CD4-positive, alpha-beta T cell treated with Interleukin-17A for 4 hours (primary cell): Measurements from ENCODE around the gene MCF2.
"Not testable (repeated sequence)": the region's sequence is repeated elsewhere in the genome, so short reads cannot be mapped to it uniquely, and the experiment has no call there.

Experiments used
- DNase-seq: peaks from one replicate; pipeline ENCODE4 v3.0.0-alpha.2; 2020; ENCODE audit warnings: mixed read lengths

Gene MCF2, protein sequence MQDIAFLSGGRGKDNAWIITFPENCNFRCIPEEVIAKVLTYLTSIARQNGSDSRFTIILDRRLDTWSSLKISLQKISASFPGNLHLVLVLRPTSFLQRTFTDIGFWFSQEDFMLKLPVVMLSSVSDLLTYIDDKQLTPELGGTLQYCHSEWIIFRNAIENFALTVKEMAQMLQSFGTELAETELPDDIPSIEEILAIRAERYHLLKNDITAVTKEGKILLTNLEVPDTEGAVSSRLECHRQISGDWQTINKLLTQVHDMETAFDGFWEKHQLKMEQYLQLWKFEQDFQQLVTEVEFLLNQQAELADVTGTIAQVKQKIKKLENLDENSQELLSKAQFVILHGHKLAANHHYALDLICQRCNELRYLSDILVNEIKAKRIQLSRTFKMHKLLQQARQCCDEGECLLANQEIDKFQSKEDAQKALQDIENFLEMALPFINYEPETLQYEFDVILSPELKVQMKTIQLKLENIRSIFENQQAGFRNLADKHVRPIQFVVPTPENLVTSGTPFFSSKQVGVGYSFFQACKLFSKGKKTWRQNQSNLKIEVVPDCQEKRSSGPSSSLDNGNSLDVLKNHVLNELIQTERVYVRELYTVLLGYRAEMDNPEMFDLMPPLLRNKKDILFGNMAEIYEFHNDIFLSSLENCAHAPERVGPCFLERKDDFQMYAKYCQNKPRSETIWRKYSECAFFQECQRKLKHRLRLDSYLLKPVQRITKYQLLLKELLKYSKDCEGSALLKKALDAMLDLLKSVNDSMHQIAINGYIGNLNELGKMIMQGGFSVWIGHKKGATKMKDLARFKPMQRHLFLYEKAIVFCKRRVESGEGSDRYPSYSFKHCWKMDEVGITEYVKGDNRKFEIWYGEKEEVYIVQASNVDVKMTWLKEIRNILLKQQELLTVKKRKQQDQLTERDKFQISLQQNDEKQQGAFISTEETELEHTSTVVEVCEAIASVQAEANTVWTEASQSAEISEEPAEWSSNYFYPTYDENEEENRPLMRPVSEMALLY

DNA sequence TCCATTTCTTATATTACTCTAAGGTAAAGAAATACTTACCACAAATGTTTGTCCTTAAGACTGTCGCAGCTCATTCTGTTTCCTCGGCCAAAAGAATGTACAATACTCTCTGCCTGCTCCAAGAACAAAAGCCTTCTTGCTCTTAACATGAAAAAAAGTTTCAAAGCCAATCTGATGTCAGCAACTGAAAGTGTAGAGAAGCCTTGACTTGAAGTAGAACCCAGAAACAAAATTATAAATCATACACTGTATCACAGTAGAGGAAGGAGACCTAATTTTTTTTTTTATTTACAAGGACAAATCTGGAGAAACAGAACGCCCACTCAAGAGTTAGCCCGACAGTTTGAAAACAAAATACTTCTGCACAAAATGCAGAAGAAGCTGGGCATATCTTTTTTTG is at the start of gene MCF2:
Gene MCF2 (minus strand): TSS at position 101 of the 400 bp plus-strand sequence. CDS start 56,423 bp downstream, outside the sequence.
- DNase-seq, result no peak

DNA sequence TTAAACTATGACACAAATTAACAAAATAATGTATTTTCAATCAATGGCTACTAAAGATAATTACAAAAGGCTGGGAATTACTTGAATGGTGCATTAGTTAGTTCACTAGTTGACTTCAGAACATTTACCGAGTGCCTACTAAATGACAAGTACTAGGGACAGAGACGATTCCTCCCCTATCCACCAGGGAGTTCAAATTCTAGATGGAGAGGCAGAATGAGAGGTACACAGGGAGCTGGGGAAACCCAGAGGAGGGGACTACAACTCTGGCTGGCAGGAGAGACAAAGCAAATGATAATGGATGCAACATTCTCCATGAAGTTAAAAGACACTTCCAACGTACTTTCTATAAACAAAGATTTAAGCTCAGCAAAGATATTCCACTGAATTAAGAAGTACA is 43.1 kb upstream of the MCF2 start:
- DNase-seq, result no peak

DNA sequence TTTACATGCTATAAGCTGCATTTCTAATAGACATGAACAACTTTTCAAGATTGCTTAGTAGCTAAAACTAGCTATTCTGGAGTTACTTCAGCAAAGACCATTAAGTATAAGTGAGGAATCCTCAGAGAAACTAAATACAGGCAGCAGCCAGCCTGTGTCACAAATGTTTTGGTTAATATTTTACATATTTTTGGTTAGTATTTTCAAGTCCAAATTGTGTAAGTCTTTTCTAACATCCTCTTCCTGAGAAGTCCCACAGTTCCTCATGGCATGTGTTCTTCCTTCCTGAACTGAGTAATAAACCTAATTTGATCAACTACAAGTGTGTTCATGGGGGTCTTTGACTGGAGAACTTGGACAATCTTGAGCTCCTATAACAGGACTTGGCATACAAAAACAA is 42.4 kb upstream of the MCF2 start:
- no peak for DNase-seq

DNA sequence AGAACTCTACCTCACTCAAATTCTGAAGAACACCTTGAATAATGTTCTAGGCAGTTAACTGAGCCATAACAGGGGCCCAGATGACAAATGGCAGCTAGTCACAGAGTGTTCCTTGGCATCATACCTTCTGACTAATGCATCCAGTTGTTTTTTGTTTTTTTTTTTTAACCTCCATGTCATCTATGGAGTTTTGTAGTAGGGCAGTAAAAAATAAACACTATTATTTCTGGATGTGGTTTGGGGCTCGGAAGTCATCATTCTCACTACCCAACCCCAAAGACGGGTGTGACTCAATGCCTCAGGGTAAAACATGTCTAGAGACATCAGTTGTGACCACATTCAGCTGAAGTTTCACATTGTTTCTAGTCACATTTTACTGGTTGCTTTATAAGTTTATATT is 31.2 kb upstream of the MCF2 start:
- peak; percentile 5 for DNase-seq

DNA sequence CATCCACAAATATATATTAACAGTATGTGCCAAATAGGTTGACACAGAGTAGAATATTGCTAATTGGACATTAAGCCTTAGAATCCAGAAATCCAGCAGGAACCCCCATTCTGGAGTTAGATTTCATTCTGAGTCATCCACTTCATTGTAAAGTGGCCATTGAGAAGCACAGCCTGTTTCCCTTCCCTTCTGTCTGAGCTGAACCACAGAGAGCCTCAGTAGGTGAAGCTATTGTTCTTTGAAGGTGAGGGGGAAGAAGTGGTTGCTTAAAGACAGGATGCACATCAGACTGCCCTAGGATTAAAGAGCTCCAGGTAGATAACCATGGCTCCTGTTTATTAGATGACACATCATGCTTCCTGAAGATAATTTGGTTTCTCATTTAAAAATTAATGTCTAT is 30.6 kb upstream of the MCF2 start:
- DNase-seq, result peak; percentile 3

DNA sequence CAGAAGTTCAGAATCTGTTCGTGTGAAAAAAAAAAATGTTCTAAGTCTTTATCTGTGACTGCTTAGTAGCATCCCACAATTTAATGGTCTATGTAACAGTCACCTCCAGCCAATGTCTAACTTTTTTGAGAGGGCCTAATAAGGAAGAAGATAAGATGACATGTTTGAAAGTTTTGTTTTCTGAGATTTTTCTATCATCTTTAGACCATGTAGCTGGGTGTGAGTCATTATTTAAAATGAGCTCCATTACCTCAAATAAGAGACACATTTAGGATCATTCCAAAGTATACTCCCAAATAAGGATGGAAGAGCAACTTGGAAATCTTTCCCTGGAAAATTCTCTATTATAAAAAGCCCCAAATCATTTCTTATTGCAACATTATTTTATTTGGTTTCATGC is 28.2 kb upstream of the MCF2 start:
- no peak for DNase-seq

DNA sequence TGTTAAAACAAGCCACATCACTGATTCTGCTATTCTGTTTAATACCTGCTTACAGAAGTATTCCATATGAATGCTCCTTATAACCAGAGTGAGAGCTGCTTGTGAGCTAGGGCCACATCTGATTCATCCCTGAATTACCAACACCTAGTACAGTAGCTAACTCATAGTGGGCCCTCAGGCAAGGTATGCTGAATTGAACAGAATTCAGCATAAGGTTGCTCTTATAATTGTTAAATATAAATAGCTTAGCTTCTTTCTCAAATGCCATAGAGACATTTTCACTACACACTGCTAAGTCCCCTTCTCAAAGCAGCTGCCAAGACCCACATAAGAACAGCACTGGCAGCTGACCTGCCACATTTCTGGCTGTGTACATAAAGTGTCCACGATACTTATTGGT is 27.0 kb upstream of the MCF2 start:
- DNase-seq, result no peak

DNA sequence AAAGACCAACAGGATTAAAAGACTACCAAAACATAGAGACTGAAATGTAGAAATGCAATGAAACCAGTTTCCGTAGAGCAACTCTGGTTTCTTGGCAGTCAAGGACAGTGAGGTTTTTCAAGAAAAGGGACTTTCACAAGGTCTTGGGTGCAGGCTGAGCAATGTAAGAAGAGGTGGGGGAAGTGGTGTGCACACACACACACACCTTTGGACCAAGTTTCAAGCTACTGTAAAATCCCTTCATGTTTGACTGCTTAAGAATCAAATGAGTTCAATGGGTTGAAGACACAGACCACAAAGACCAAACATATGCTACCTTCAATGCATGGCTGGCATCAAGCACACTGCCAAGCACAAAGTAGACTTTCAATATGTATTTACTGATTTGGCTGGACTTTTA is 17.8 kb upstream of the MCF2 start:
- no peak for DNase-seq

DNA sequence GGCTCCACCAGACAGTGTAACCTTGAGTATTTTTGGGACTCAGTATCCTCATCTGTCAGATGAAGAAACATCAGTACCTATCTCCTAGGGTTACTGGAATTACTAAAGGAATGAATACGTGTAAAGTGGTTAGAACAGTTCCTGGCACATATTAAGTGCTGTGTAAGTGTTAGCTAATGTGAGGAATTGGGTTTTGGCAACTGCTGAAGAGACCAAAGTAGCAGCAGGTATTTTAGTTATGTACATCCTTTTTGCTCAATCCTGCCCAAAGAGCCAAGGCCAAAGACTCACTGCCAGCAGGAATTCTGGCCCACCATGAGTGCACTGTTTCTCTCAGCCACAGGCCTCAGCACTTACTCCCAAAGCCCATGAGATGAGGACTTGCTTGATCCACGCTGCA is 16.7 kb upstream of the MCF2 start:
- no peak for DNase-seq

DNA sequence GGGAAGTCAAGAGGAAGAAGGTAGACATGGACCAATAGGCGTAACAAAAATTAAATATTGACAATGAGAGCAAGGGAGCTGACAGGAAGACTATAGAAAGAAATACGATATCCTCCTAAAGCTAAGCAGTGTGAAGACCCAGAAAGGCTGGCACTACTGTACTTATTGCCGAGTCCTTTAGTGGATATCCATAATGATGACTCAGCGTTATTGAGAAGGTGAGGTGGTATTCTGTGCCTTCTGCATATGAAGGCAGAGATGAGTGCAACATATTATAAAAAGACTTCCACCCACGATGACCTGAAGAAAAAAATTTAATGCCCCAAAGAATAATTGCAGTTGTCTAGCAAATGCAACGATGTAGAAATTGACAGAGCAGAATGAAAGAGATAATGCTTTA is 13.0 kb upstream of the MCF2 start:
- no peak for DNase-seq

DNA sequence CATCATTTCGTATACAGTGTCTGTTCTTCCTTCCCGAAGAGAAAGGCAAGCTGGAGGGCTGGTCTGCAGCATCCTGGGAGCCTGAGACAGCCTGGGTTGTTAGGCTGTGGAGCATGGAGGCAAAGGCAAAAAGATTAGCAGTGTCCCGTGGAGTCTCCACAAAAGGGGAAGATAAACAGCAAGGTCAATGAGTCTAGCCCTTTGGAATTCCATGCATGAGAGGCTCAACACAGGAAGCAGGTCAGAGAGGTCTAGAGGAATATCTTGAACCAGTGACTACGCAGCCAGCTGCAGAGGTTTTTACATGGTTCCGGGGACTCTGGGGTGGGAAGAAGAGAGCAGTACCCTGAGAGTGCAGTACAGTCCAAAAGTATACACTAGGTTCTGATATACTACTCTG is 12.2 kb upstream of the MCF2 start:
- no peak for DNase-seq

DNA sequence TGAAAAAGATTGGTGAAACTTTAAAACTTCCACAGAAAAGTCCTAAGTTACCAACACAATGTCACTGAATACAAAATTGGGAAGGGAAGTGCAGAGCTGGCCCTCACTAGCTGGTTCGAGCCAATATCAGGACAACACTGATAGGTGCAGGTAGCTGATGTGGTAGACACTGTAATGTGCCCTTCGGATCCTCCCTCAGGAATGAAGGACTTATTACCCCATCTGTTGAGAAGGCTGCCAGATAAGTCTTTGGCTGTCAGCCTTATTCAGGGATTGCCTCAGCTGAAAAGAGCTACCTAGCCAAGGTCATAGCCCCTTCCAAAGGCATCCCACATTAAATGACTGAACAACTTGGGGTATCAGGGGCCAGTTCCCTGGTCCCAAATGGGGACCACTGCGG is 5.3 kb downstream of the MCF2 start:
- no peak for DNase-seq

DNA sequence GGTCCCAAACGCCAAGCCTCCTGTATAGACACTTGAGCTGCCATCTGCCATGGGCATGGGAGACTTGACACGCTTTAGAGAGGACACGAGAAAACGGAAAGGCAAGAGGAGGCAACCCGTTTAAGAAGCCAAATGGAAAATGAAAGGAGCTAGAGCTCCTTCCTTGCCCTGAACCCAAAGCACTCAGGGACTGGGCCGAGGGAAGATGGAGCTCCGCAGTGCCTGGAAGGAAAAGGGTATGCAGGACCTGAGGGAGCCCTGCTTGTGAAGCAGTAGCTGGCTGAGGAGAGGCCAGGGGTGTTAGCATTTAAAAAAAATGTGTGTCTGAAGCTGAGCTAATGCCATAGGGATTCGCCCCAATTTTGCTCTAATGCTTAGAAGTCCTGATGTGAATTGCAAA is 15.1 kb downstream of the MCF2 start:
- no peak for DNase-seq

DNA sequence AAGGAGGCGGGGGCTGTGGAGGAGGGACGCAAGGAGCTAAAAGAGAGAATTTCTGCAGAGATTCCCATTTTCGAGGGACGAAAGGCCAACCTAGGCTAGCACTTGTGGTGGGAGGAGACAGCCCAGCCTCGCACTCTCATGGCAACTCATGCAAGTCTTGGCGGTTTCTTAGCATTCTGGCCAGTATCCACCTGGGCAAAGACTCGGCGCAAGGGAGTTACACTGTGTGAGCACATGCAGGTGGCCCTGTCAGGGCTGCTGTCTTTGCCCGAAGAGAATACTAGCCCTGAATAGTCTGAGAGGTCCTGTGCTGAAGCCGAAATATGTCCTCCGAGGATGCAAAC is 15.5 kb downstream of the MCF2 start:
- no peak for DNase-seq

DNA sequence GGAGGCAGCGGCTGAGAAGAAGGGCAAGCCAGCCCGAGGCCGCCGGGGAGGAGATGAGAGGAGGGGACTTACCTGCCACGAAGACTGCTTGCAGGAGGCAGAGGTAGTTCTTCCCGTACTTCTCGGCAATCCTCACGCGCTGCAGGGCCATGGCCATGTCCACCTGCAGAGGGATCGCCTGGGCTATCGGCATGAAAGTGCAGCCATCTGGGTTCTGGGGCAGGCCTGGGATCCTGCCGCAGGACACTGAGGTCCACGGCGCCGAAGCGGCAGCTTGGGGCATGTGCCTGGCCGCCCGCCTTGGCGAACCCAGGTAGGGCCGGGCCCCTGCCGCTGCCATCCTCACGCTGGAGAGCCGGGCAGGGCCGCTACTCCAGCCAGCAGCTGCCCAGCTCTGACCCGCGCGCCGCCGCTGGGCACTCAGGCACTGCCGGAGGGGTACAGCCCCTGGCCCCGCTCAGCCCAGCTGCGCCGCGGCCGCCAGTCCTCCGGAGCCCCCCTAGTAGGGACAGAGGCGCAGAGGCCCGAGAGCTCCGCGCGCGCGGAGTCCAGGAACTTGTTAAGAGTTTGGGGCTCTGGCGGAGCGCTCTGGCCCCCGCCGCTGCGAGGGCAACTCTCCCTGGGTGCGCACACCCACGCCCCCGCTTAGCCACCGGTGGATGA is 16.0 kb downstream of the MCF2 start:
- DNase-seq, result no peak

DNA sequence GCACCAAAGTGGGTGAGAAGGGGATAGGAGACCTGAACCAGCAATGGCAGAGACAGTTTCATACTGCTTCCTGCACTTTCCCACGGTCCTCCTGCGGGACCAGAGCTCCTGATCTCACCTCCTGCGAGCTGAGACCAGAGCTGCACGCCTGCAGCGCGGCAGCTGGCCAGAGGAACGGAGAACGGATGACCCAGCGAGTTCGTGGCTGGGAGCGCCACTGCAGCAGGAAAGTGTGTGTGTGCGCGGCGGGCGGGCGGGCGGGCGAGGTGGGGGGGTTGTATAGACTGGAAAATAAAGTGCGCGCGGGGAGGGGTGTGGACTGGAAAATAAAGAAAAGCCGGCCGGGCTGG is 16.5 kb downstream of the MCF2 start:
- no peak for DNase-seq

DNA sequence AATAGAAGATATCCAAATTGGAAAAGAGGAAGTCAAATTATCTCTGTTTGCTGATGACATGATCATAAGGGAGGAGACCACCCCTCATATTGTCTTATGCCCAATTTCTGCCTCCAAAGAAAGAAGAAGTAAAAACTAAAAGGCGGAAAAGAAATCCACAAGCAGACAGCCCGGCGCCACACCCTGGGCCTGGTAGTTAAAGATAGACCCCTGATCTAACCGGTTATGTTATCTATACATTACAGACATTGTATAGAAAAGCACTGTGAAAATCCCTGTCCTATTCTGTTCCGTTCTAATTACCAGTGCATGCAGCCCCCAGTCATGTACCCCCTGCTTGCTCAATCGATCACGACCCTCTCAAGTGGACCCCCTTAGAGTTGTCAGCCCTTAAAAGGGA is 22.8 kb downstream of the MCF2 start:
- not testable (repeated sequence) for DNase-seq

DNA sequence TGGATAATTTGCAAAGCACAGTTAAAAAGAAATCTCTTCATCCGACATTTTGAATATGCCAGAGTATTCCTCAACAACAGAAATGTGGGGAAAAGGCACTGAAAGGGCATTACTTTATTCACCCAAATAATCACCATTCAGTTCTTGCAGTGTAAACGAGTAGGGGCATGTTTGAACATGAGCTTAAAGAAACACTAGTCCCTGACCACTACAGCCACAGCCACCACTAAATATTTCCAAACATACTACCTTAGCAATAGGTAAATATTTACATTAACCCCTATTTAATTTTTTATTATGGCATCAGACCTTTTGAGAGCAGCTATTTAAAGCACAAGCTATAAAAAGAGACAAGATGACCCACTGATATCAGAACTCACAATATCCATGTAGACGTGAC is 27.6 kb downstream of the MCF2 start:
- no peak for DNase-seq

DNA sequence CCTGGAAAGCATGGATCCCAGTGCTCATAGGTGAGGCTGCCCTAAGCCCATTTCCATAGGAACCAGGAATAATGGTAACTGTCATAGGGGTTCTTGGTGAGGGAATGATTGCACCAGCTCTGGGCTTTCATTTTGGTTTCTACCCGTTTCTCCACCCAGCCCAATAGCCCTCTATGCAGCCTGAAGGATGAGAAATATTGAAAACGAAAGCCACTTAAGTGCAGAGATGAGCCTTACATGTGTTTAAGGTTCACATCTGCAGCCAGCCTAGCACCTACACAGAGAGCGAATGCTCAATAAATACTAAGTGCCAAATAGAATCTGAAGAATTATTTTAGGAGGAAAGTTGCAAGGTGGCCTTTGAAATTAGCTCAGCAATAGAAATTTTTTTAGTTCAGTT is 60.4 kb downstream of the MCF2 start:
- DNase-seq, result no peak

DNA sequence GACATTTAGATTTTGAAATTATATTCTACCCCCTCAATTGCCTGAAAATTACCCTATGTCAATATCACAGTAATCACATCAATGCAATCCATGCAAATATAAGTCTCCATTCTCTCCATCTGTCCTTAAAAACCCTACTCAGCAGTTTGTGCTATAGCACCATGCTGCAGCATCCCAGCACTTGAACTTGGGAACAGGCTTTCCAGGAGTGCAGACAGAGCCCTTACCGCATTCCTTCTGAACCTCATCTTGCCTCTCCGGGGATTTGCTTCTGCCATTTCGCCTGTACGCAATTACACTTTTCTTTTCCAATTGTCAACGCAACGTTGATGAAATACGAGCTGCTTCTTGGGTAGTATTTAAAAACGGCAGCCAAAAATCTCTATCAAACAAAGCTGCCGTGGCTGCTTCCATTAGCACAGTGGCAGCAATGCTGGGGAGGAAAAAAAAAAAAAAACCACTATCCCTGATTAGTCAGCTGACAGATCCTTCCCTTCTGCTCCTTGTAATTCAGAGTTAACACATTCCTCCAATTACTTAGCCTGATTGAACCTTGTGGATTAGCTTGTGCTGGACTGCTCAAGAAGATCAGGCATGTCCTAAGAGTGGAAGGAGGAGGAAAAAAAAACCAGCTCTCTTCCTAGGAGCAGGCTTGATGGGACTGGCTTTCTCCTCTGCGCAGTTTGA is 65.6 kb downstream of the MCF2 start:
- no peak for DNase-seq

DNA sequence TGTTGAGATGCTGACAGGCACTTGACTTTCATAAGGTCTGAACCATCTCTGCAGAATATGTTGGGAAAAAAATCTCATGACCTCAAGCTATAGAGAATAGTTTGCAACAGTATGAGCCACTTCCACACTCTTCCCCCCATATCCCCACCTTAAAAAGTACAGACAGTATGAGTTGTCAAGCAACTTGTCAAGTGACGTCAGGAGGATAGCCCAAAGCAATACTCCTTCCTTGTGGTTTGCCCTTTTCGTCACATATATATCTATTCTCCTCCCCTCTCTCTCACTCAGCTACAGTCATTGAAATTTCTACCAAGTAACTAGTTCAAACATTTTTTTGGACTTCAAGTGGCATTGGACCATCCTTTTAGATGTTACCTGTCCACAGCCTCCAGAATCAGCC is 67.7 kb downstream of the MCF2 start:
- DNase-seq, result no peak

DNA sequence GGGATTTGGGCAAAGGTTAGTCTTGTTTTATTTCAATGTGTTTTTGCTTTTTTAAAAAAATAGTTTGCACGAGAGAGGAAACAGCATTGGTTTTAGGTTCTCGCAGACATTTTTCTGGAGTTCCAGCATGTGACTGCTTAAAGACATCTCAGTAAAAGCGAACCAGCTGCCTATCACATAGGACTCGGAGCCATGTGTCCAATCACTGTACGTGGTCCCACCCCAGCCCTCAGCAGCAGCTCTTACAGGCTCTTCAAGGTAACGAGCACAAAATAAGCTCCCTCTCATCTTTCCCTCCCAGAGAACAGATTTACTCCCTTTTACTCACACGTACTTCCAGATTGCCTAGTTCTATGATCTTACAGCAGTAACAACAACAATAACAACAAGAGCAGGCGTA is 68.7 kb downstream of the MCF2 start:
- DNase-seq, result no peak

DNA sequence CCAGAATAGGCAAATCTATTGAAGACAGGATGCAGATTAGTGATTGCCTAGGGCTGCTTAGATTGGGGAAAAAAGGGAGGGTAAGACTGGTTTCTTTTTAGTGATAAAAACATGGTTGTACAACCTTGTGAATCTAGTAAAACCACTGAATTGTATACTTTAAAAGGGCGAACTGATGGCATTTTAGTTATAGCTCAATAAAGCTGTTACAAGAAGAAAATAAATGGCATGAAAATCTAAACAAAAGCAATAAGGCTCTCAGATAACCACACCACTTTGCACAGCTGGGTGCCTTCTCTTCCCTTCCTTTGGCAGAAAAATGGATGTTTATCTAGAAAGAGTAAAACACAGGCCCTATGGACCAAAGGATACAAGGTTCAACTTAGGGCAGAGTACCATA is 107.9 kb downstream of the MCF2 start:
- no peak for DNase-seq
